ENCODE data around the gene PPP1R14C.
"Not testable (repeated sequence)": the region's sequence is repeated elsewhere in the genome, so short reads cannot be mapped to it uniquely, and the experiment has no call there.

PPP1R14C gene

GRCh38 chr6:150137711-150138110 lies 5.1 kb upstream of the PPP1R14C start:
- in situ Hi-C loops (cut with MboI; ENCODE audit: low sequenced_read_pairs), result not testable (repeated sequence)

DNA sequence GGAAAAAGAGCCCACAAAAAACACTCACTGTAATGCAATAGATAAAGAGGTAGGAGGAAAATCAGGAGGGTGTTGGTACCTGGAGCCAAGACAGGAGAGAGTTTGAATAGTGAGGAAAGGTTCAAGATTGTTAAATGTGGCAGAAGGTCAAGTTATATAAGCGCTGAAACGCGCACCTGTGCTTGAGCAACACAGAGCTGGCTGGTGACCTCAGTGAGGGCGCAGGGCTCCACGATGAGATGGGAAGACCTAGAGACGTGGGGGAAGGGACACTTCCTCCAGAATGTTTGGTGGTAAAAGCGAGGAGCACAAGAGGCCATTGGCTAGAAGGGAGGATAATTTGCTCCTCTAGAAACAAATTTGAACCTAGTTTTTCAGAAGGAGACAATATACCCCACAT lies 4.2 kb upstream of the PPP1R14C start:
- in situ Hi-C loops (cut with MboI; ENCODE audit: low sequenced_read_pairs), result no loop called here

DNA sequence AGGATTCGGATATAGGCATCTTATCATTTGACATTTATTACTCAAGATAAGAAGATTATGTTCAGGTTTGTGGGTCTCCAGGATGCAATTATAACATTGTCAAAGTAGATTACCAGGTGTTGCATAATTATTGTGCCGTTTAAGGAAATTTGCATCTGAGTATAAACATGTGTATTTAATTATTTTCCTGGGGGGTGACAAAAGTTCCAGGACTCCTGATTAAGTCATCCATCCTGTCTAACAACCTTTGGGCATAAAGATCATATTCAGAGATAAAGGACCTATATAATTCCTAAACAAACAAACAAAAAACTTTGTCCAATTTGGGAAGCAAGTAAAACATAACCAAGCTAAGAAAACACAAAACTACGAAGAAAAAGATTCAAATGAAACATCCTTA lies 3.3 kb upstream of the PPP1R14C start:
- in situ Hi-C loops (cut with MboI; ENCODE audit: low sequenced_read_pairs), result no loop called here

DNA sequence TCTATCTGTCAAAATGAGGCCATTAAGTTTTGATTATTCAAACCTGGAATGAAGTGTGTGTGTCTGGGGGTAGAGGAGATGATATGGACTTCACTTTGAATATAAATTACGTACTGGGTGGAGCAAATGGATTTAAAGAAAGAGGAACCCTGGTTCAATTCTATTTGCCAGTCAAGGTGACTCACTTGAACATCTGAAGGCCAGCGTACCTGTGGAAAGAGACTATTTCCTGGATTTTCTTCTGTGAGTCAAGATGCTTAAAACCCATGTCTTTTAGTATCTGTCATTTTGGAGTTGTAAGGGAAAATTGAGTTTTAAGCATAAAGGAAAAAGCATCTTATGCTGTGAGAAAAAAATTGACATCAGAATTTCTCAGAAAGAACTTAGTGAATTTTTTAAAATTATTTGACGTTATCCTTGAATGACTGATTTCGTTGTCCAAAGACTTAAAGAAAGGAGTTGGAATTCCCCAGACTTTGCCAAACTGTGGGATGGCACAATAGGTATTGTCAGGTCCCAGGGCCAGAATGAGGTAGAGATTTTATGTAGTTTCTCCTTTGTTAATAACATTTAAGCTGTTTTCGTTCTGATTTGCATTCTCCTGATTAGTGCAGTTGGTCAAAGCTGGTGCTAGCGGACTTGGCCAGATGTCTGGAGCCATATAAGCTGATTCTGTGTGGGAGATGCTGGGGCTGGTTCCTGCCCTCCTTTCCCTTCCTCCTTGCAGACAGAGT lies 2.4 kb upstream of the PPP1R14C start:
- in situ Hi-C loops (cut with MboI; ENCODE audit: low sequenced_read_pairs), result no loop called here

DNA sequence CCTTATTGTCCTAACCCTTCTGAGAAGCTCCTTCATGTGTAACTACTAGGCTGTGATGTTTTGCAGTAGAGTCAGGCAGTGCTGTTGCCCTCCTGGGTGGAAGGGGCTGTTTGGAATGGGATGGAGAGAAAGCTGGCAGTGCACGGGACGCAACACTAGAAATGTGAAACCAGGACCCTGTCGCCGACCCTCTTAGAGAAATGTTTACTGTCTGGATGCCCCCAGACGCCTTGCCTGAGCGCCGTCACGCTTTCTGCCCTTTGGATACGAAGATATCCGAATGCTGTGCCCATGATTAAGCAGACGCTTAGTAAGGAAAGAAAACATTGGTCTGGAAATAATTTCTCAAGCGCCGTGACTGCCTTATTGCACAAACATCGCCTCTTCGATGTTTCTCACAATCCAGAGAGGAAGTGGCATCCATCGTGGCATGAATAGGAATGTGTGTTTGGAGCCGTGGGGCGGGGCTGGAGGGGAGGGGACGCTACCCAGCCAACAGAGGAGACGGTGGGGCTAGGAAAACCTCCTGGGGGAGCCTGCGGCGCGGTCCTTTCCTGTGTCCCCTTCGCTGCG lies 661 bp upstream of the PPP1R14C start:
- in situ Hi-C loops (cut with MboI; ENCODE audit: low sequenced_read_pairs), result no loop called here

DNA sequence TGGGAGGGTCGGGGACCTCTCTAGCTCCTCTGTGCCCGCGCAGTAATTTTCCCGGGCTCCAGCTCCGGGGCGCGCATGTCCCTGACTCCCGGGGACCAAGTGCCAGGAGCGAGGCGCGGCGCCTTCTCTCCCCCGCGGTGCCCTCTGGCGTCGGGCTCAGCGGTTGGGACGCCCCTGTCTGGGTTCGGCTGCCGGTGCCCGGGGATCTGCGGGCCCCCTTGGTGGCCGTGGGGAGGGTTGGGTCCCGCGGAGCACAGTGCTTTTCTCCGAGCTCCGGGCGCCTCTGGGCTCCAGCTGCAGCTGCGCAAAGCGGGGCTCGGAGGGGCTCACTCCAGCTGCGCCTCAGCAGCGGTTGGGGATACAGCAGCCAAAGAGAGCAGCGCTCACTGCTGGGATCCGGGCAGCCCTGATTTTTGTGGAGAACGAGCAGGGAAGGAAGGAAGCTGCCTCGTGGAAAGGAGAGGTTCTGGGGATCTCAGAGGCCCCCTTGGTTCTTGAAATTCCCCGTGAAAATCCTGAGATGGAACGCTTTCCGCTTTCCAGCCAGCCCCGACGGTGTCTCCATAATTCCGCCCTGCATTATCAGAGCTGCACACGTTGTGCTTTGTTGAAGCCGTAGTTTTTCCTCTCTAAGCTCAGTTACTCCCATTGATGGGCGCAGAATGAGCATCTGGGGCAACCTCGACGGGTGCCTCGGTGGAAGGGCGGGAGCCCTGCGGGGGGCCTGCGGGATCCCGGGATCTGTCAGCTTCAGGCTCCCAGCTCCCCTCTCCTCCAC lies 861 bp downstream of the PPP1R14C start:
- in situ Hi-C loops (cut with MboI; ENCODE audit: low sequenced_read_pairs), result no loop called here

DNA sequence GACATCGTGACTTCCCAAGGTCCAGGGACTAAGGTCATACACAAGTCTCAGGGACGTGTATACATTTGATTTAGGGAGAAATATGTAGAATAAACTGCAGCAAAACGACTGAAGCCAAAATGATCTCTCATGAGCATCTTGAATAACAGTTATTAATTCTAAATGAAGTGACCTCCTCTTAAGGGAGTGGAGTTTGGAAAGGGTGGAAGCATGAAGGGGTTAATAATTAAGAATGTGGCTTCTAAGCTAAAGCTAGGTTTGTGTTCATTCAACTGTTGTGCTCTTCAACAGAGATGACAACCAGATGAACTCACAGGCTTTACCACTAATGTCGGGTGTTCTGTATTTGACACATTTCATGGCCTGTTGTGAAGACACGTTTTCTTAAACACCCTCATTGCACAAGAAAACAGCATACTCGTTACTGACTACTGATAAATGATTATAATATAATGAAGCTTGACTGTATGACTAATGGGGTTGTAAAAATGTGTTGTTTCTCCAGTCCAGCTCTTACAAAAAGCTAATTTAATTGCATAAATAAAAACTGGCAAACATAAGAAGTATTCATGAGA lies 1.5 kb downstream of the PPP1R14C start:
- in situ Hi-C loops (cut with MboI; ENCODE audit: low sequenced_read_pairs), result no loop called here

DNA sequence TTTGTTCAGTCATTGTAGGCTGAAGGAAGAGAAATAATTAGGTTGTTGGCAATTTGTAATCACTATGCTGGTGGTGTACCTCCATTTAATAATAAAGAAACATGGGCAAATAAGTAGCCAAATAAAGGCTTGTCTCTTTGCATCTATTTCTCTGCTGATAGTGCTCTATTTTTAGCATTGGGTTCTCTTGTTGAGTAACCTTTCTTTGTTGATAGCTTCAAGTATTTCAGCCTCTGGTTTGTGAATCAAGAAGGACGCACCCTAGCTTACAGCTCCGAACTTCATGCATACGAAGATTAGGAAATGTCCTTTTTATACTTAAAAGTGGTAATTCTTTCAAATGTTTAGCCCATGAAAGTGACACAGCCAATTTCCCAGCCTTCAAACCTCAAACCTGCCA lies 2.6 kb downstream of the PPP1R14C start:
- in situ Hi-C loops (cut with MboI; ENCODE audit: low sequenced_read_pairs), result no loop called here

DNA sequence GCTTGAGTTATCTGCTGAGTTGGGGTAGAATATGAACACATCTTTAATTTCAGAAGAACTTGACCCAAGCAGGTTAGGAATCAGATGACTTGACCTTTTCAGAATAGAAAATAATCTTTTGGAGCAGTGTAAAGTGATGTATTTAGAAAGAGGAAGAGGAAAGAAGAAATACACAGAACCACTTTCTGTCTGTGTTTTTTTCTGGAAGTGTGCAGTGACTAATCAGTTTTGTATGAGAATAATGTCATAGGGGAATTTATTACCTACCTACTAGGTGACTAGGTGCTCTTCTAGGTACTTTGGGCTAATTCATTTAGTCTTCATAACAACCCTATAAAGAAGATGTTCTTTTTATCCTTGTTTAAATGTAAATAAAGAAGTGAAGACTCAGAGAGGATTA lies 3.0 kb downstream of the PPP1R14C start:
- in situ Hi-C loops (cut with MboI; ENCODE audit: low sequenced_read_pairs), result no loop called here

GRCh38 chr6:150146436-150146835 lies 3.6 kb downstream of the PPP1R14C start:
- in situ Hi-C loops (cut with MboI; ENCODE audit: low sequenced_read_pairs), result no loop called here

DNA sequence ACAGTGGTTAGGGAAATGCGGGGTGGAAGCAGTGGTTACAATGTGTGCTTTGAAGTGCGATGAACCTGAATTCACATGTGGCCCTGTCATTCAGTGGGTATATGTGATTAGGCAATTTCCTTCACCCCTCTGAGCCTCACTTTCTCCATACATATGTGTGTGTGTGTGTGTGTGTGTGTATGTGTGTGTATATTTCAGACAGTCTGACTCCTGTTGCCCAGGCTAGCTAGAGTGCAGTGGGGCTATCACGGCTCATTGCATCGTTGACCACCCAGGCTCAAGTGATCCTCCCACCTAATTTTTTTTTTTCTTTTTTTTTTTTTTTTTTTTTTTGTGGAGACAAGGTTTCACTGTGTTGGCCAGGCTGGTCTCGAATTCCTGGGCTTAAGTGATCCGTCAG lies 6.3 kb downstream of the PPP1R14C start:
- in situ Hi-C loops (cut with MboI; ENCODE audit: low sequenced_read_pairs), result no loop called here

GRCh38 chr6:150150458-150150820 lies 7.6 kb downstream of the PPP1R14C start:
- in situ Hi-C loops (cut with MboI; ENCODE audit: low sequenced_read_pairs), result no loop called here

- in situ Hi-C loops (cut with MboI; ENCODE audit: low sequenced_read_pairs), result no loop called here
Observed at GRCh38 chr6:150150821-150151646, 8.2 kb downstream of the PPP1R14C start.

GRCh38 chr6:150152891-150153876 lies 10.3 kb downstream of the PPP1R14C start:
- in situ Hi-C loops (cut with MboI; ENCODE audit: low sequenced_read_pairs), result no loop called here

GRCh38 chr6:150153905-150154492 lies 11.2 kb downstream of the PPP1R14C start:
- in situ Hi-C loops (cut with MboI; ENCODE audit: low sequenced_read_pairs), result no loop called here

DNA sequence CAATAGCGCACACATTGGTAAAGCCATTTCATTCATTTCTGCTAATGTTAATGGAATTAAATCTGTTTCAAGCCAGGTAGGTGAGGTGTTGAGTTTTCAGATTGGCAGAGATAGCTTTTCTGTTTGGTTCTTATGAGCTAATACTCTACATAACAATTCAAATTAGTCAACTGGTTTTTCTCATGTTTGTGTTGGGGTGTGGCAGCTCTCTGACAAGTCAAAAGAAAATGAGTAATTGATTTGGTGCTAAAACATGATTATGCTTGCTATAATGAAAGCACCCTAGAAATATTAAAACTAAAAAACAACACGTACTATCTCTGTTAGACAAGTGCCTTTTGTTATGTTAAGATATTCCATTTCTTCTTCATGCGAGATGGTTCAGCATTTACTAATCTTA lies 13.6 kb downstream of the PPP1R14C start:
- in situ Hi-C loops (cut with MboI; ENCODE audit: low sequenced_read_pairs), result no loop called here

DNA sequence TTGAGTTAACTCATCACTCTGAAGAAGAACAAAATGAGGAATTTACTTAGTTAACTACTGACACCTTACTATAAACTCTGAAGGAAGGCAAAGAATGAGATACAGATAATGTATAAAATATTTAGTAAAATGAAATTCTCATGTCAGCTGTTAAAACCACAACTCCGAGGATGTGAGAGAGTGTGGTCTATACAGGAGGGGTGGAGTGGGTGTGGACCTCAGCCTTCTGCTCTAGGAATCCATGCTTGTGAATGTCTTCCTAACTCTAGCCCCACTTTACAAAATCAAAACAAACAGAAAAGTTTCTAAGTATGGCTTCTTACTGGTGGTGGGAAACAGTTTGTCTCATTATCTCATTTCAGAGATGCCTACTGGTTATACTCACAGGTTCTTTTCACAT lies 14.2 kb downstream of the PPP1R14C start:
- in situ Hi-C loops (cut with MboI; ENCODE audit: low sequenced_read_pairs), result no loop called here

- in situ Hi-C loops (cut with MboI; ENCODE audit: low sequenced_read_pairs), result no loop called here
Observed at GRCh38 chr6:150159757-150160156, 16.9 kb downstream of the PPP1R14C start.

DNA sequence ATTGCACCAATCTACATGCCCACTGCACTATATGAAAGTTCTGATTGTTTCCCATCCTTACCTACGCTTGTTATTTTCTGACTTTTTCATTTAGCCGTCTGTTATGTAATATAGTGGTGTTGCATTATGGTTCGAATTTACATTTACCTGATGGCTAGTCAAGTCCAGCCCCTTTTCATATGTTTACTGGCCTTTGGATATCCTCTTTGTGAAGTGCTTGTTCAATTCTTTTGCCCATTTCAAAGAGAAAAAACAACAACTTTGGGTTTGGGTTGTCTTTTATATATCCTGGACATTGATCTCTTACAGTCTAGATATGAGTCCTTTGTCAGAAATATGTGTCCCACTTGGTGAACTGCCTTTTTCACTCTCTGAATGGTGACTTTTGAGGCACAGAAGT lies 21.1 kb downstream of the PPP1R14C start:
- in situ Hi-C loops (cut with MboI; ENCODE audit: low sequenced_read_pairs), result no loop called here
